ENCODE data around the gene EI24. TPM values are rescaled to one million over a fixed set of nuclear protein-coding genes. Genes with fewer than 3 reads are reported as not detected.

EI24 gene
- total RNA-seq, 1 experiment from 2014 or later: 151 TPM

DNA sequence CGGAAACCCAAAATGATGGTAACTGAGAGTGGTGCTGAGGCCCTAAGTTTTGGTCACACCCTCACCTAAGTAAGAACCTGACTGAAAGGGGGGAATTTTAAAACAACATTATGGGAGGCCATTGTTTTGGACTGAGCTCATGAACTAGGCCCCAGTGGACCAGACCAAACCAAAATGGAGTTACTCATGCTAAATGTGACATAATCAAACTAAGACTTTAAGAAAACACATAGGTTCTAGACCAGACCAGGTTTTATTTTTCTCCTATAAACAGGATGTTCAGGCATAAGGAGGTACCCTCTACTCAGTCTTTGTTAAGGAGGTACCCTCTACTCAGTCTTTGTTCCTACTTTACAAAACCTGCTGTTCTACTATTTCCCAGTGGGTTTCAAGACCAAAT, 7.4 kb upstream of the EI24 start:
- no peak overlapping the region for H2BK20ac ChIP-seq (ENCODE audit: low read depth, low read length, poor library complexity, severe bottlenecking)
- H4K91ac ChIP-seq (ENCODE audit: insufficient read length, low read depth, low read length): no peak overlapping the region
- no peak for DNase-seq
- H2BK120ac ChIP-seq (ENCODE audit: low read depth, low read length, poor library complexity, severe bottlenecking): no peak overlapping the region
- H3K79me2 ChIP-seq (ENCODE audit: insufficient read depth, low read length): no peaks in the 10 kb centered on the region
- no peak overlapping the region for H3K4ac ChIP-seq (ENCODE audit: low read depth, low read length)
- Mint-ChIP-seq H3K4me3 (no peak overlapping the region), H3K9me3 (peaks cover 9 to 17% of the 10 kb centered on the region in 2 experiments; a peak in 4 of 5 replicates), H3K4me1 (no peaks in the 10 kb centered on the region), H3K27ac (no peak overlapping the region), H3K36me3 (ENCODE audit: insufficient read depth in 1 of 3, low read depth in 3 of 3) (peaks cover 4 to 9% (median 4%) of the 10 kb centered on the region in 3 experiments; a peak in 5 of 7 replicates), H3K27me3 (ENCODE audit: low read depth) (no peaks in the 10 kb centered on the region; the same call in 1 of the 2 replicates)
- H2AFZ ChIP-seq (ENCODE audit: low read length): no peak overlapping the region
- no peak overlapping the region for H3K4me2 ChIP-seq (ENCODE audit: insufficient read depth, insufficient read length, low read length)
- no peaks in the 10 kb centered on the region for H3K79me1 ChIP-seq (ENCODE audit: insufficient read depth, low read depth, low read length, poor library complexity, severe bottlenecking)
- H3K4me1 ChIP-seq (ENCODE audit: insufficient read depth, low read length): no peaks in the 10 kb centered on the region
- H2AK5ac ChIP-seq (ENCODE audit: insufficient read length, low read length): no peak overlapping the region
- no peaks in the 10 kb centered on the region for H3K27me3 ChIP-seq (ENCODE audit: insufficient read depth, low read length)
- no peak overlapping the region for H2BK12ac ChIP-seq (ENCODE audit: insufficient read length, low read depth, low read length)
- H3K18ac ChIP-seq (ENCODE audit: insufficient read length, low read depth, low read length): no peak overlapping the region
- H3K23ac ChIP-seq (ENCODE audit: insufficient read length, low read depth, low read length): no peak overlapping the region
- H4K8ac ChIP-seq (replicated peaks; ENCODE audit: insufficient read length, low read depth, low read length): no peak overlapping the region
- no peak overlapping the region for H3T11ph ChIP-seq (ENCODE audit: low read length)
- no peak overlapping the region for H2BK5ac ChIP-seq (ENCODE audit: insufficient read length, low read length)
- H4K20me1 ChIP-seq (ENCODE audit: control insufficient read depth, insufficient read depth, insufficient read length): no peaks in the 10 kb centered on the region
- H3K9me3 ChIP-seq (ENCODE audit: control insufficient read depth, low read depth, low read length): no peaks in the 10 kb centered on the region
- H3K56ac ChIP-seq (ENCODE audit: insufficient read length, low read depth, low read length): no peak overlapping the region
- H3K23me2 ChIP-seq (ENCODE audit: insufficient read length, low read depth, low read length, poor library complexity, severe bottlenecking): no peaks in the 10 kb centered on the region
- TF ChIP-seq, protein P1, sequence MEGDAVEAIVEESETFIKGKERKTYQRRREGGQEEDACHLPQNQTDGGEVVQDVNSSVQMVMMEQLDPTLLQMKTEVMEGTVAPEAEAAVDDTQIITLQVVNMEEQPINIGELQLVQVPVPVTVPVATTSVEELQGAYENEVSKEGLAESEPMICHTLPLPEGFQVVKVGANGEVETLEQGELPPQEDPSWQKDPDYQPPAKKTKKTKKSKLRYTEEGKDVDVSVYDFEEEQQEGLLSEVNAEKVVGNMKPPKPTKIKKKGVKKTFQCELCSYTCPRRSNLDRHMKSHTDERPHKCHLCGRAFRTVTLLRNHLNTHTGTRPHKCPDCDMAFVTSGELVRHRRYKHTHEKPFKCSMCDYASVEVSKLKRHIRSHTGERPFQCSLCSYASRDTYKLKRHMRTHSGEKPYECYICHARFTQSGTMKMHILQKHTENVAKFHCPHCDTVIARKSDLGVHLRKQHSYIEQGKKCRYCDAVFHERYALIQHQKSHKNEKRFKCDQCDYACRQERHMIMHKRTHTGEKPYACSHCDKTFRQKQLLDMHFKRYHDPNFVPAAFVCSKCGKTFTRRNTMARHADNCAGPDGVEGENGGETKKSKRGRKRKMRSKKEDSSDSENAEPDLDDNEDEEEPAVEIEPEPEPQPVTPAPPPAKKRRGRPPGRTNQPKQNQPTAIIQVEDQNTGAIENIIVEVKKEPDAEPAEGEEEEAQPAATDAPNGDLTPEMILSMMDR (conservative IDR thresholded peaks at IDR 0.05): no peak
- H4K5ac ChIP-seq (ENCODE audit: insufficient read length, low read depth, low read length): no peak overlapping the region
- no peak overlapping the region for H2BK15ac ChIP-seq (ENCODE audit: low read depth, low read length)
- WGBS (ENCODE audit: extremely low coverage, insufficient read length, low lambda C conversion rate): no CpG with 5 or more reads among the region's 1 CpG
- no peak overlapping the region for H3K14ac ChIP-seq (ENCODE audit: insufficient read depth, low read length)
- no peak overlapping the region for H3K9ac ChIP-seq (ENCODE audit: extremely low read depth, insufficient read length, low read length)
- no peak overlapping the region for H3K27ac ChIP-seq (ENCODE audit: insufficient read length, low read depth, low read length)

Measured in H9 (cell line).